Ishikawa (cell line): Measurements from ENCODE around the gene KLHL14.
A peak's percentile ranks its signal among the peaks of the same experiment; 100 is the strongest.

Experiments used
- CEBPB ChIP-seq: IDR thresholded peaks from 2 replicates; pipeline ENCODE4 v1.6.1; 2012
- FOXM1 ChIP-seq: IDR thresholded peaks from 2 replicates; pipeline ENCODE4 v1.6.1; 2012; ENCODE audit warnings: low read depth, borderline replicate concordance
- NFIC ChIP-seq: IDR thresholded peaks from 2 replicates; pipeline ENCODE4 v1.6.1; 2012
- RAD21 ChIP-seq: IDR thresholded peaks from 2 replicates; pipeline ENCODE4 v1.6.1; 2012; ENCODE audit warnings: low read depth
- TAF1 ChIP-seq: IDR thresholded peaks from 2 replicates; pipeline ENCODE4 v1.6.1; 2012; ENCODE audit warnings: low read depth, mild to moderate bottlenecking
- TF ChIP-seq, protein P1 (sequence below): IDR thresholded peaks from 2 replicates; pipeline ENCODE4 v1.6.1; 2012
- TF ChIP-seq, protein P2 (sequence below): IDR thresholded peaks from 2 replicates; pipeline ENCODE4 v1.6.1; 2012

DNA sequence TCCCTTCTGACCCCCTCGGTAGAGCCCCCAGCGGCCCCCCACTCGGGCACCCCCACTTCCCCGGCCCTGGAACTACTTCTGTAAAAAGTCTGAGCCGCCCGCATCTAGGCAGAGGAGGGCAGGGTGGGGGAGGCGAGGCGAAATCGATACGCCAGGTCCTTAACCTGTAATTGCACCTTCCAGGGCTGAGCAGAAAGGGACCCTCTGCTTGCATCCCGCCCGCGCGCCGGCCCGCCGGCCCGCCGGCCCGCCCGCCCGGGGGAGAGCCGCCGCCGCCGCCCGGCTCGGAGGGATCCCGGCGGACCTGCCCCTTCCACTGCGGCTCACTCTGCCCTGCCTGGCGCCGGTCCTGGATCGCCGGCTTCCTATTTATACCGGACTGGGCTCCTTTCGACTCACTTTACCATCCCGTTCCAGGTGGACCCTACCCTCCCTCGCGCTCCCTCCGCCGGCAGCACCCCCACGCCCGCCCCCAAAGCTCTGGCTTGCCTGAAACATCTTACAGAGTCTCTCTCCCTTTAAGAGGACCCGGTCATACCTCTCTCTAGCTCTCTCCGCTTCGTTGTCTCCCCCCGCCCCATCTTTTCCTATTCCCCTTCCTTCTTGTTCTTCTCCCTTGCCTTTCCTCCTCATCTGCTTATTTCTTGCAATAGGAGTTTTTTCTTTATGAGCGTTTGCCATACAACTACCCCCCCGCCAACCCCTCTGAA lies 797 bp downstream of the KLHL14 start:
- TF ChIP-seq, protein P1, sequence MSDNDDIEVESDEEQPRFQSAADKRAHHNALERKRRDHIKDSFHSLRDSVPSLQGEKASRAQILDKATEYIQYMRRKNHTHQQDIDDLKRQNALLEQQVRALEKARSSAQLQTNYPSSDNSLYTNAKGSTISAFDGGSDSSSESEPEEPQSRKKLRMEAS, result no peak
- TF ChIP-seq TAF1 (peak; percentile 35; the same call in 1 of the 2 replicates), FOXM1 (no peak), CEBPB (no peak), NFIC (no peak), RAD21 (no peak)
- TF ChIP-seq, protein P2, sequence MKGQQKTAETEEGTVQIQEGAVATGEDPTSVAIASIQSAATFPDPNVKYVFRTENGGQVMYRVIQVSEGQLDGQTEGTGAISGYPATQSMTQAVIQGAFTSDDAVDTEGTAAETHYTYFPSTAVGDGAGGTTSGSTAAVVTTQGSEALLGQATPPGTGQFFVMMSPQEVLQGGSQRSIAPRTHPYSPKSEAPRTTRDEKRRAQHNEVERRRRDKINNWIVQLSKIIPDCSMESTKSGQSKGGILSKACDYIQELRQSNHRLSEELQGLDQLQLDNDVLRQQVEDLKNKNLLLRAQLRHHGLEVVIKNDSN, result no peak
